LNCaP clone FGC (cell line): ENCODE data around the gene CITED2.

ENCODE experiments used
- DNase-seq: peaks from one replicate; pipeline ENCODE4 v3.0.0-alpha.2; 2011; ENCODE audit warnings: low read depth
- H3K4me3 ChIP-seq: 2 replicates; pipeline ENCODE4 v1.5.1; 2011; ENCODE audit warnings: mild to moderate bottlenecking, low read depth, low read length, control low read depth
- CTCF ChIP-seq: IDR thresholded peaks from 2 replicates; pipeline ENCODE4 v1.5.1; 2012; ENCODE audit warnings: mild to moderate bottlenecking; ENCODE audit not compliant: control insufficient read depth, insufficient read depth; ENCODE audit errors: extremely low read depth

Gene CITED2

GRCh38 chr6:139354189-139354588 lies 20.3 kb downstream of the CITED2 start:
- TF ChIP-seq CTCF, result no peak
- no peak for DNase-seq
- no peak overlapping the region for H3K4me3 ChIP-seq

- no peak overlapping the region for H3K4me3 ChIP-seq
- TF ChIP-seq CTCF, result no peak
- peak; percentile 94 for DNase-seq
Observed at GRCh38 chr6:139349464-139350020, 24.9 kb downstream of the CITED2 start.

GRCh38 chr6:139346392-139346791 lies 28.1 kb downstream of the CITED2 start:
- no peak overlapping the region for H3K4me3 ChIP-seq
- TF ChIP-seq CTCF, result no peak
- no peak for DNase-seq

GRCh38 chr6:139344186-139344963 lies 30.1 kb downstream of the CITED2 start:
- TF ChIP-seq CTCF, result no peak
- no peak overlapping the region for H3K4me3 ChIP-seq
- no peak for DNase-seq

GRCh38 chr6:139343052-139343750 lies 31.2 kb downstream of the CITED2 start:
- DNase-seq, result no peak
- no peak overlapping the region for H3K4me3 ChIP-seq
- TF ChIP-seq CTCF, result no peak

GRCh38 chr6:139341060-139341459 lies 33.4 kb downstream of the CITED2 start:
- DNase-seq, result no peak
- TF ChIP-seq CTCF, result no peak
- H3K4me3 ChIP-seq, result no peak overlapping the region

- H3K4me3 ChIP-seq, result no peak overlapping the region
- no peak for TF ChIP-seq CTCF
- no peak for DNase-seq
Observed at GRCh38 chr6:139338795-139339194, 35.7 kb downstream of the CITED2 start.
